ENCODE data around the gene MCC.
A peak's percentile ranks its signal among the peaks of the same experiment; 100 is the strongest.
"Not testable (repeated sequence)": the region's sequence is repeated elsewhere in the genome, so short reads cannot be mapped to it uniquely, and the experiment has no call there.

The MCC gene

DNA sequence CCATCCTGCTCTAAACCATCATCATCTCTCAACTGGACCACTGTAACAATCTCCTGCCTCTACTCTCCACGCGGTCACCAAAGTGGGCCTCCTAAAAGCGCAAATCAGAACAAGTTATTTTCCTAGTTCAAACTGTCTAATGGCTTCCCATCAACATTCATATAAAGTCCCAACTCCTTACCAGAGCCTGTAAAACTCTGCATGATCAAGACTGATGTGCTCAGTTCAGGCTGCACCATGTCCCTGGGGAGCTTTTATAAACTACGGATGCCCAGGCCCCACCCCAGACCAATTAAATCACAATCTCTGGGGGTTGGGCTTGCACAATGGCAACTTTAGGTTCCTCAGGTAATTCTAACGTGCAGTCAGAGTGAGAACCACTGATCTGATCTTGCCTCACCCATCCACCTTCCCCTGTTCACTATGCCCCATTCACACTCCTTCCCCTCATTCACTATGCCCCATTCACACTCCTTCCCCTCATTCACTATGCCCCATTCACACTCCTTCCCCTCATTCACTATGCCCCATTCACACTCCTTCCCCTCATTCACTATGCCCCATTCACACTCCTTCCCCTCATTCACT lies 382.5 kb downstream of the MCC start:
- DNase-seq, result no peak

DNA sequence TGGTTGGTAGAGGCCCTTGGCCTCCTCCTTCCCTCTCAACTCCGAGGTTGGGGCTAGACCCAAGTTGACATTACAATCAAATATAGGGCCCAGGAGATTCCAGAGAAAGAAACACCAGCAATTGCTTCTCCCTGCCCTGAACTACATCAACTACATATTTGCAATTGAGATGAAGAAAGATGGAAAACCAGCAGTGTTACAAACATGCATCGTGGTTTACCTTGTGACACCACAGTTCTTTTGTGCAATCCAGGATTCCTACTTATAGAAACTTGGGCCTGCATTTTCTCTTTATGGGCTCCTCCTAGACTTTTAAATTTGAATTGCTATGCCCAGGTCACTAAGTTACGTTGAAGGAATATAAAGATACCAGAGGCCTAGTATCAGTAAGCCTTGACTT lies 384.9 kb downstream of the MCC start:
- DNase-seq, result no peak

- peak; percentile 13 to 69 (median 43) for DNase-seq
Observed at GRCh38 chr5:113102121-113102531, 386.1 kb downstream of the MCC start.

DNA sequence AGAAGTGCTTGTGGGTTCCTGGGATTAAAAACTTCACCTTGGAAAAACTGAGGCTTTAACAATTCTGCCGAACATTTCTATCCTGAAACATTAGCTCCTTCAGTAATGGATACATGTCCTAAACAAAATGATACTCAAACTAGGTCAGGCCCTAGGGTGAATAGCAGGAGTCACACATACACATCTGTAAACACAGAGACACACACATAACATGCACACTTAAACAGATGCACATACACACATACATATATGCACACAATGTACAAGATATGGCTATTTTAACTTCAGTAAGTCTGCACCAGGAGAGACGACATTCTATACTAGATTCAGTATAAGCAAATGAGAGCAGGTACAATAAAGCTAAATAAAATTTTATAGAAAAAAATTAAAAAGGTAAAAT lies 387.3 kb downstream of the MCC start:
- no peak for DNase-seq

DNA sequence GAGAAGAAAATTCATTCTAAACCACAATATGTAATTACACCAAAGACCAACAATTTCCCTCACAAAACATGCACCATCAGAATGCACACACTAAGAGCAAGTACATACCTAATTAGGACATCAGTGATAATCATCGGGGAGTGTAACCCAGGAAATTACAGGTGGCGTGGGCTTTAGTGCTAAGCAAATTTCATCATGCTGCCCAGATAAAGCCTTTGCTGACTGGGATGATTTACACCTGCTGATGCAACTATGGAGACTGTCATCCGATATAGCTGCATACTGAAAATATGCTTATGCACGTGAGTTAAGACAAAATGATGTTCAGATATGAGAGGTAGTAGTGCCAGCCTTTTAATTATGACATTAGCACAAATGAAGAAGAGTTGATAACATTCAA lies 388.4 kb downstream of the MCC start:
- no peak for DNase-seq

DNA sequence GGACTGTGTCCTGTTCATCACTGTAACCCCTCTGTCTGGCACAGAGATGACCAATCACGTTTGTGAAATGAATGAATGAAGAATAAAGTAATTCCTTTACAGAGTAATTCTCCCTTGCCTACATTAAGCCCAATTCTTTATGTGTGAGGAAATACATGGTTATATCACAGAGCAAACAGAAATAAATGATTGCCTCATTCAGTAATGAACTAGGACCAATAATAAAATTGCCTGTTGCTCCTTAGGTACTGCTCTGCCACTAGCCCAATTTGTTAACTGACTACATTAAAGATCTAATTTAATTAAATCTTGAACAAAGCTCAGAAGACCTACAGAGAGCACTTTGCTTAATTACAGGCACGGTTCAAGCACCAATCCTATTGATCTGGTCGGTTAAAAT lies 389.9 kb downstream of the MCC start:
- DNase-seq, result no peak

DNA sequence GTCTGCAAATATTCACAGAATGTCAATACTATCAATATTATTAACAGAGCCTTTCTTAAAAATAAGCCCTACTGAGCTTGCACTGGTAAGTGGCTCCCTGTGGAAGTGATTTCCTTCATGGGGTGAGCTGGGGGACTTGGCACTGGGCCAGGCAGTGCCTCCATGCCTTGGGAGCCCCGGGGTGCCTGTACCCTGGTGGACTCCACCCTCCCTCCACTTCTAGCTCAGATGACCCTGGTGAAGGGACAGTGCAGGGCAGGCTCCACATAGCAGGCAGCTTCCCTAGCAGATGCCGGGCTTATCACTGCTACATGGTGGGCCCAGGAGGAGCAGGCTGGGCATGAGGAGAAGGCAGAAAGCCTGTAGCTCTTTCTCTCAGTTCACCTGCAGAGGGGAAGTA lies 392.4 kb downstream of the MCC start:
- DNase-seq, result no peak

DNA sequence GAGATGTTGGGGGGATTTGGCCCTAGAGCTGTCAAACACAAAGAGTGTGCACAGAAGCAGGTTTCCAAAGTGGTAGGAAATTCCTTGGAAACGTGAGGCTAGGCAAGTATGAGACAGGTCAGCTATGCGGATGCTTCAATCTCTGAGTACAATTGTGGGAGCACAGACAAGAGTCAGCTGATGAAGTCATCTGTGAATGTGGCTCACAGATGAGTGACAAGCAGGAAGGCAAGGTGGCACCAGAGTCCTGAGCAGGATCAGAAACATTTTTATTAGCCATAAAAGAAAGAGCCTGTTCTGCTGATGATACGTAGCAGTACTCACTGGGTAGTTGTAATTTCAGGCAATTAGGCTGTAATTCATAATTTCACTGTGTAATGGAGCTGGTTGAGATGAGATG lies 394.7 kb downstream of the MCC start:
- peak in 2 of 4 experiments; percentile 12 to 33 for DNase-seq

DNA sequence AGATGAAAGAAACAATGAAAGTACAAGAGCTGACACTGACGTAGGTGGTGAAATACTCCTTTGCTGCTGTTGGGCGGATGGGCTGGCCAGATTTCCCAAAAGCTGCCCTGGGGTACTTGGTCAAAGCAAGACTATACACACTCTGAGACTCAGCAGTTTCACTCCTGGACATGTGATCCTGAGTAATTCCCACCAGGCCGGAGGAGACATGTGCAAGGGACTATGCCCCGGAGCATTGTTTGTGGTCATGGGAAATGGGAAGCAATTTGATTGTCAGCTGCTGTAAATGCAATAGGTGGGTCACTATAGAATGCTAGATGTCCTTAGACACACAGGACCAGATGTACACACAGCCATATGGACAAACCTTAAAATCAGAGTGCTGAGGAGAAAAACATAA lies 395.6 kb downstream of the MCC start:
- DNase-seq, result peak; percentile 68 to 86 (median 82)

- no peak for DNase-seq
Observed at GRCh38 chr5:113091622-113092021, 396.6 kb downstream of the MCC start.

- no peak for DNase-seq
Observed at GRCh38 chr5:113090336-113091106, 397.7 kb downstream of the MCC start.

DNA sequence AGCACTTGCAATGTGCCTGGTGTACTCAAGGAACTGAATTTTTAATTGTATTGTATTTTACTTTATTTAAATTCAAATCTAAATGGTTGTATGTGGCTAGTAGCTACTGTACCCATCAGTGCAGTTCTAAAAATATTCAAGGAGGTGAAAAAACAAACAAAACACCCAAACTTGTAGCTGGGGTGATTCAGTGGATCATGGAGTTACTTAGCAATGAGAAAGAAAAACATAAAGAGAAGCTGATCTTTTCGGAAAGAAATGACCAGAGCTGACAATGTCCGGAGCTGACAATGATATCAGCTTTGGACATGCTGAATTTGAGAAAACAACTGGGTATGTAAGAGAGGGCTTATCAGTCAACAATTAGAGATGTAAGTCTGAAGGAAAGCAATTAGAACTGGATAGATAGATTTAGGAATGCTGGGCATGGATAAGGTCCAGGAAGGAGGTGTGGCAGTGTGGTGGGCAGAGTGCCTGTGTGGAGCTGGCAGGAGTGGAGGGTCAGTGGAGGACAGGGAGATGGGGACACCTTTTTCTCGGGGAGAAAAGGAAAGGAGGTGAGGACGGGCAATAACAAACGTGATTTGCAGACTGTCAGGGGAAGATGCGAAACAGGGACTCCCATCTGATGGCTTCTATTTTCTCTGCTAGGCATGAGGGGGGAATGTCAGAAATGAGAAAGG lies 398.5 kb downstream of the MCC start:
- DNase-seq, result no peak

DNA sequence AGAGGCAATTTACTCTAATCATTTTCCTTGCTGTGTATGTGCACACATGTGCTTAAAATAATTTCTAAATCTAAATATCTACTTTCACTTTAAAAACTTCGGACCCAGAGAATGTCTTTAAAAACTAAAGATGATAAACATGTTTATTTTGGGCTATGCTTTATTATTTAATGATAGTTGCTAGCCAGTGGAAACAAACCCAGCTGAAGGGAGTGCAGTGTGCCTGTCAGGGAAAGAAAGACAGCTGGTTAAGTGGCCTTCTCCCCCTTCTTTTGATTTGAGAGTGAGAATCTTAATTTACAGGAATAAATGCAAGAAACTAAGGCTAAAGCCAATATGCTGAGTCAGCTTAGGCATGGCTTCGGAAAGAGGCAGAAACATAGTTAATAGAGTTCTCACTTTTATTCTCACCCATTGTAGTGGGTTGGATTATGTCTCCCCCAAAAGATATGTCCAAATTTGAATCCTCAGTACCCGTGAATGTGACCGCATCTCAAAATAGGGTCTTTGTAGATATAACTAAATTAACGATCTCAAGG lies 400.2 kb downstream of the MCC start:
- DNase-seq, result no peak

DNA sequence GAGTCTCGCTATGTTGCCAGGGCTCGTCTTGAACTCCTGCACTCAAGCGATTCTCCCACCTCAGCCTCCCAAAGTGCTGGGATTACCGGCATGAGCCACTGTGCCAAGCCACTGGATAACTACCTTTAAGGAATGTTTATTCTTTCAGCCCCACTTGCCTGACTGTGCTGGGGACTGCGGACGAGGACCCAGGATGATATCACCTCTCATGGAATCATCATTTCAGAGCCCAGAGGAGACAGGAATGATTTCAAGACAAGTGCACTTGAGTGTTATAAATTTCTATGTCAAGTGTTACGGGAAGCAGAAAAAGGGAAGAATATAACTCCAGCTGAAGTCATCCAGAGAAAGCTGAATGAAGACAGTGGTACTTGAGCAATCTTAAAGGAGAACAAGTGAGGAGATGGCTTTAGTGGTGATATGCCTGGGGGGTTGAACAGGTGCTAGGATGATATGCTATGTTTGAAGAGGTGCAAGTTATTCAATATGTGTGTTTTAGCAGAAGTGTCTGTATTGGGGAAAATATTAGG lies 402.3 kb downstream of the MCC start:
- DNase-seq, result peak in 2 of 4 experiments; percentile 69 to 70

GRCh38 chr5:113085084-113085414 lies 403.2 kb downstream of the MCC start:
- DNase-seq, result no peak

DNA sequence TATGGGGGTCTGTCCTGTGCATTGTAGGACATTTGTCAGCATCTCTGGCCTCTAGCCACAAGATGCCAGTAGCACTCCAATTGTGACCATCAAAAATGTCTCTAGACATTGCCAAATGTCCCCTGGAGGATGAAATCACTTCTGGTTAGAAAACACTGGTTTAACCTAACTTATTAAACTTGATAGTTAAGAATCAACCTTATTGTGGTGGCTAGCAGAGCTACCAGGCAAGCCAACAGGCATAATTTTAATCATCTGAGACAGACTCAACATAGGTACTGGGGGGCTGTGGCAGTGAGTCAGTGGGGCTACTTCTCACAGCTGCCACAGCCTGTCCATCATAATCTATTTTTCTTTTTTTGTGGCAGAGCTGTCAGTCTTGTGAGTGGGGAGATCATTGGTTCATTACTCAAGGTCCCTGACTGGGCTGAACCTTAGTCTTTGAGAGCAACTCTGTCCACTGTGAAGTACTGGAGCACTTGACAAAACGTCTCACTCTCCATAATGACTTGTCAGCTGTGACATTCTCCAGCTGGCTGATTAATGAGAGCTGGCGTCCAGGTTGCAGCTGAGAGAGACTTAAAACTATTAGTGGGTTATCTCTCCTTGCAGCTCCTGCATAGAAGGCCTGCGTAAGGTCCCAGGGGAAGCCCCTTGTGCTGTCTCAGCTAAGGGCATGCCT lies 403.7 kb downstream of the MCC start:
- peak in 1 of 4 experiments; percentile 17 for DNase-seq

GRCh38 chr5:113083481-113083880 lies 404.8 kb downstream of the MCC start:
- DNase-seq, result no peak

GRCh38 chr5:113082547-113082905 lies 405.7 kb downstream of the MCC start:
- no peak for DNase-seq

GRCh38 chr5:113081881-113082546 lies 406.2 kb downstream of the MCC start:
- peak in 1 of 4 experiments; percentile 18 for DNase-seq

- DNase-seq, result no peak
Observed at GRCh38 chr5:113081091-113081839, 407.0 kb downstream of the MCC start.

DNA sequence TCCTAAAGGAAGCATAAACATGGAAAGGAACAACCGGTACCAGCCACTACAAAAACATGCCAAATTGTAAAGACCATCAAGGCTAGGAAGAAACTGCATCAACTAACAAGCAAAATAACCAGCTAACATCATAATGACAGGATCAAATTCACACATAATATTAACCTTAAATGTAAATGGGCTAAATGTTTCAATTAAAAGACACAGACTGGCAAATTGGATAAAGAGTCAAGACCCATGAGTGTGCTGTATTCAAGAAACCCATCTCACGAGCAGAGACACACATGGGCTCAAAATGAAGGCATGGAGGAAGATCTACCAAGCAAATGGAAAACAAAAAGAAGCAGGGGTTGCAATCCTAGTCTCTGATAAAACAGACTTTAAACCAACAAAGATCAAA lies 411.6 kb downstream of the MCC start:
- DNase-seq, result not testable (repeated sequence)

- no peak for DNase-seq
Observed at GRCh38 chr5:113075019-113075418, 413.2 kb downstream of the MCC start.
